Testis (tissue), 2 donors: Measurements from ENCODE around the gene GRIA3.

ENCODE experiments used
- POLR2A ChIP-seq: fragments of 450-650 bp; IDR thresholded peaks from one replicate; pipeline ENCODE4 v1.6.1; 2017; ENCODE audit warnings: antibody characterized with exemption, mild to moderate bottlenecking, moderate library complexity
- TF ChIP-seq, protein P1 (sequence below), 3 experiments: fragments of 450-650 bp in 2 of 3; fragments of 200-600 bp in 1 of 3; sonication (generic) in 1 of 3; IDR thresholded peaks; one replicate each; pipeline ENCODE4 v1.5.1; 2016 to 2019; ENCODE audit warnings: antibody characterized with exemption in 3 of 3, mild to moderate bottlenecking in 2 of 3, moderate library complexity in 1 of 3

DNA sequence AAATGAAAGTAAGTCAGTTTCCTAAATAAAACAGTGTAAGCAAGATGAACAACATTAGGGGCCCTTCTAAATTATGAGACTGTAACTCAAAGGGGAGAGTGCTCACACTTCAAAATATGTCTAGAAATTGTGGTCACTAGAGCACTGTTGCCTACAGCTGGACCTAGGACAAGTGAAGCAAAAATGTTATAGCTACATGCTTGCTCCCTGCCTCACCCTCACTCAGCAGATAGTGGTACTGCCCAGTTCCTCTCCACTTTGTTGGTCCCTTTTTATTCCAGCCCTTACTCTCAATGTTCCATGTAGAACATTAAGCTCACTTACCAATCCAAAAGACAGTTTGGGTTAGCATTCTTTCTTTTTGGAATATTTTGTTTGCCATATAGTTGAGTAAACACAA, 147.3 kb downstream of the GRIA3 start:
- TF ChIP-seq, protein P1, sequence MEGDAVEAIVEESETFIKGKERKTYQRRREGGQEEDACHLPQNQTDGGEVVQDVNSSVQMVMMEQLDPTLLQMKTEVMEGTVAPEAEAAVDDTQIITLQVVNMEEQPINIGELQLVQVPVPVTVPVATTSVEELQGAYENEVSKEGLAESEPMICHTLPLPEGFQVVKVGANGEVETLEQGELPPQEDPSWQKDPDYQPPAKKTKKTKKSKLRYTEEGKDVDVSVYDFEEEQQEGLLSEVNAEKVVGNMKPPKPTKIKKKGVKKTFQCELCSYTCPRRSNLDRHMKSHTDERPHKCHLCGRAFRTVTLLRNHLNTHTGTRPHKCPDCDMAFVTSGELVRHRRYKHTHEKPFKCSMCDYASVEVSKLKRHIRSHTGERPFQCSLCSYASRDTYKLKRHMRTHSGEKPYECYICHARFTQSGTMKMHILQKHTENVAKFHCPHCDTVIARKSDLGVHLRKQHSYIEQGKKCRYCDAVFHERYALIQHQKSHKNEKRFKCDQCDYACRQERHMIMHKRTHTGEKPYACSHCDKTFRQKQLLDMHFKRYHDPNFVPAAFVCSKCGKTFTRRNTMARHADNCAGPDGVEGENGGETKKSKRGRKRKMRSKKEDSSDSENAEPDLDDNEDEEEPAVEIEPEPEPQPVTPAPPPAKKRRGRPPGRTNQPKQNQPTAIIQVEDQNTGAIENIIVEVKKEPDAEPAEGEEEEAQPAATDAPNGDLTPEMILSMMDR (IDR thresholded peaks at IDR 0.05), result no peak
- TF ChIP-seq POLR2A, result no peak
